Nephron (organoid): Measurements from ENCODE around the gene AFF2.

Source experiments
- H3K27ac Mint-ChIP-seq, 3 experiments: 2 replicates each; pipeline ENCODE4 v1.8.0; 2020; ENCODE audit warnings: mixed read lengths in 3 of 3, mild to moderate bottlenecking in 2 of 3, moderate library complexity in 1 of 3
- H3K27me3 Mint-ChIP-seq: 2 replicates; pipeline ENCODE4 v1.8.0; 2021; ENCODE audit warnings: low read depth, mild to moderate bottlenecking, moderate library complexity, mixed read lengths
- H3K36me3 Mint-ChIP-seq: 2 replicates; pipeline ENCODE4 v1.8.0; 2020; ENCODE audit warnings: low read depth, mixed read lengths
- H3K4me1 Mint-ChIP-seq: 2 replicates; pipeline ENCODE4 v1.8.0; 2020; ENCODE audit warnings: mixed read lengths
- H3K4me3 Mint-ChIP-seq, 3 experiments: 2 replicates each; pipeline ENCODE4 v1.8.0; 2020; ENCODE audit warnings: mild to moderate bottlenecking in 3 of 3, mixed read lengths in 3 of 3, moderate library complexity in 2 of 3
- H3K9me3 Mint-ChIP-seq: 2 replicates; pipeline ENCODE4 v1.8.0; 2020; ENCODE audit warnings: mixed read lengths
- TF ChIP-seq, protein P1 (sequence below), 3 experiments: fragments of 200-600 bp; sonication (generic); IDR thresholded peaks; one replicate each; pipeline ENCODE4 v1.5.0; 2021; ENCODE audit warnings: antibody characterized with exemption in 3 of 3; ENCODE audit not compliant: unreplicated experiment in 3 of 3

AFF2 gene

DNA sequence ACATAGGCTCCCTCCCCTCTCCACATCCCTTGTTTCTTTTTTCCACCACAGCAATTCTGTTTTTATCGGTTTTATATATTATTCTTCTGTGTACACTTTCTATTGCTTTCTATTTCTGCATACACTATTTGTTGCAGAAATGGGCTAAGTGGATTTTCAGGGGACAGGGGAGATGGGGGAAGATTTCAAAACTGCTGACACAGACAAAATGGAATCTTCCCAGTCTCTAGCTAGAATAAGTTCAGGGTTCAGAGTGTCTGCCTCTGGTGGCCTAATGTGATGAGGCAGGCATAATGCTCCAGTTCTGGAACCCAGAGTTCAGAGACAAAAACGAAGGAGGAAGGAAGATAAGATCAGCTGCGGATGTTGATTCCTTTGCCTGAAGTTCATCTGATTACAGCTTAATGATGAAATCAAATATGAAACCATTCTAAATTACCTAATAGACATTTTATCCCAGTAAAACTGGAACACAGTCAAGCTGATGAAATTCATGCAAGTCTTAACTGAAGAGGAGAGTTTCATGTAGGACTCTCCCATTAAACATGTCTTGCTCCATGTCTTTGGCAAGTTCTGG, 447.1 kb downstream of the AFF2 start:
- TF ChIP-seq, protein P1, sequence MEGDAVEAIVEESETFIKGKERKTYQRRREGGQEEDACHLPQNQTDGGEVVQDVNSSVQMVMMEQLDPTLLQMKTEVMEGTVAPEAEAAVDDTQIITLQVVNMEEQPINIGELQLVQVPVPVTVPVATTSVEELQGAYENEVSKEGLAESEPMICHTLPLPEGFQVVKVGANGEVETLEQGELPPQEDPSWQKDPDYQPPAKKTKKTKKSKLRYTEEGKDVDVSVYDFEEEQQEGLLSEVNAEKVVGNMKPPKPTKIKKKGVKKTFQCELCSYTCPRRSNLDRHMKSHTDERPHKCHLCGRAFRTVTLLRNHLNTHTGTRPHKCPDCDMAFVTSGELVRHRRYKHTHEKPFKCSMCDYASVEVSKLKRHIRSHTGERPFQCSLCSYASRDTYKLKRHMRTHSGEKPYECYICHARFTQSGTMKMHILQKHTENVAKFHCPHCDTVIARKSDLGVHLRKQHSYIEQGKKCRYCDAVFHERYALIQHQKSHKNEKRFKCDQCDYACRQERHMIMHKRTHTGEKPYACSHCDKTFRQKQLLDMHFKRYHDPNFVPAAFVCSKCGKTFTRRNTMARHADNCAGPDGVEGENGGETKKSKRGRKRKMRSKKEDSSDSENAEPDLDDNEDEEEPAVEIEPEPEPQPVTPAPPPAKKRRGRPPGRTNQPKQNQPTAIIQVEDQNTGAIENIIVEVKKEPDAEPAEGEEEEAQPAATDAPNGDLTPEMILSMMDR (IDR thresholded peaks at IDR 0.05; ENCODE audit: unreplicated experiment in 3 of 3): no peak
- Mint-ChIP-seq H3K27me3 (no peaks in the 10 kb centered on the region), H3K4me3 (no peak overlapping the region), H3K4me1 (peaks cover 4% of the 10 kb centered on the region), H3K9me3 (peaks cover 2% of the 10 kb centered on the region), H3K27ac (peak overlapping the region in 1 of 3 experiments; percentile 36), H3K36me3 (no peaks in the 10 kb centered on the region)

DNA sequence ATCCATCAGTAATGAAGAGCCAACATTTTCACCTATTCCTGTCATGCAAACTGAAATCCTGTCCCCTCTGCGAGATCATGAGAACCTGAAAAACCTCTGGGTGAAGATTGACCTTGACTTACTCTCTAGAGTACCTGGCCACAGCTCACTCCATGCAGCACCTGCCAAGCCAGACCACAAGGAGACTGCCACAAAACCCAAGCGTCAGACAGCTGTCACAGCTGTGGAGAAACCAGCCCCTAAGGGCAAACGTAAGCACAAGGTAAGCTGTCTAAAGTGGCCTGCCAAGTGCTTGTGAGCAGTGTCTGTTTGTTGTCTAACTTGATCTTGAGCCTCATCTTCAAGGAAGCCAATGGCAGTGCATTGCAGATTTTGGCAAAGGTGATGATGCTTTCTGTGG, 455.9 kb downstream of the AFF2 start:
- Mint-ChIP-seq H3K4me1 (no peaks in the 10 kb centered on the region), H3K4me3 (no peak overlapping the region)

DNA sequence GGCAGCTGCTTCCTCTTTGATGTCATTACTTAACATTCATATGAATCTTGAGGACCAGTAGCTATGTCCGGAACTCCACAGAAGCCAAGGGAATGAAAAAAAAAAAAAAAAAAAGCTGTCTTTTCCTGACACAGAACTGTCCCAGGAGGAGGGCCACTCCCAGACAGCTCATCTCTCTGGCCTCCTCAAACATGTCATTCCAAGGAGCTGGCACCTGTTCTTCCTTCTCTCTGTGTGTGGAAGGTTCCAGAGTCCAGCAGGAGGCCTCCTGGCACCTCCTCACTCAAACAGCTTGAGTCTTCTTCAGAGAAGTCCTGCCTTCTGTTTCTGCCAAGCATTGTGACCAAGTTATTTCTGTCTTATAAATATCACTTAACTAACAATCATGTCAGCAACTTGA, 458.5 kb downstream of the AFF2 start:
- no peaks in the 10 kb centered on the region for H3K4me1 Mint-ChIP-seq
- no peak overlapping the region for H3K4me3 Mint-ChIP-seq
- no peak overlapping the region for H3K27ac Mint-ChIP-seq
- H3K36me3 Mint-ChIP-seq: peaks cover 30% of the 10 kb centered on the region
- TF ChIP-seq, protein P1 (IDR thresholded peaks at IDR 0.05; ENCODE audit: unreplicated experiment in 3 of 3): no peak
- H3K9me3 Mint-ChIP-seq: no peaks in the 10 kb centered on the region
- H3K27me3 Mint-ChIP-seq: no peaks in the 10 kb centered on the region

More for the DNA sequence above, 455.9 kb downstream of the AFF2 start:
- Mint-ChIP-seq H3K27ac (no peak overlapping the region), H3K27me3 (no peaks in the 10 kb centered on the region), H3K36me3 (peaks cover 26% of the 10 kb centered on the region), H3K9me3 (no peaks in the 10 kb centered on the region)
- TF ChIP-seq, protein P1 (IDR thresholded peaks at IDR 0.05; ENCODE audit: unreplicated experiment in 3 of 3): no peak

DNA sequence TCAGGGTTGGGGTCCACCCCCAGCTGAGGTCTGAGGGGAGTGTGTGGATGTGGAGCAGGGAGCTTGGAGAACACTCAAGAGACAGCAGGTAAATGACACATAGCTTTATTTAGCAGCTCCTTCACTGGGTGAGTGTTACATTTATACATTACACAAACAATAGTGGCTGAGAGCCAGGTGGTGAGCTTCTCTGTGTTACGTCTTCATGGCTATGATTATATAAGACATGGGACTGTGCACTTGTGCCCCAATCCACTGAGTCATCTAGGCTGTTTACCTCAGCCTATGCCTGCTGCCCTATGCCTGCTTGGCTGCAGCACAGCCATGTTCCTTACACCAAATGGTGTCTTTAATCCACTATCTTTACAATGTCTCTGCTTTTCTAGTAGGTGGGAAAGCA, 459.6 kb downstream of the AFF2 start:
- H3K9me3 Mint-ChIP-seq: no peaks in the 10 kb centered on the region
- H3K27me3 Mint-ChIP-seq: no peaks in the 10 kb centered on the region
- no peaks in the 10 kb centered on the region for H3K4me1 Mint-ChIP-seq
- peaks cover 26% of the 10 kb centered on the region for H3K36me3 Mint-ChIP-seq
- H3K27ac Mint-ChIP-seq: no peak overlapping the region
- no peak overlapping the region for H3K4me3 Mint-ChIP-seq
- TF ChIP-seq, protein P1 (IDR thresholded peaks at IDR 0.05; ENCODE audit: unreplicated experiment in 3 of 3): no peak

DNA sequence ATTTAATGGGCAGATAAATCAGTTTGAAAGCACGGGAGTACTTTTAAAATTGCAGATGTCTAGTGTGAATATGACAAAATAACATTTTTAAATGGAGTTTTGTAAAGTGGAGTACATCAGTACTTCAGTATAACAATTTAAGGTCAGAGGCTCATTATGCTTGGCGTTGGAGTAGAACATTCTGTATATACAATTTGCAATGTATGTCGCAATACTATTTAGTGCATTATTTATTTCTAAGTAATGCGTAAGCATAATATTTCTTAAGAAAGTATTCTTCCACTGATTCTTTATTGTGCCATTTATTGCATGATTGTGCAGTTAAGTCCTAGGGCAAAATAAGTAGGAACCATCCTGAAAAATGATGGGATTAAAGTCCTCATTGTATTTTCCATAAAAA, 461.6 kb downstream of the AFF2 start:
- H3K27ac Mint-ChIP-seq: no peak overlapping the region
- H3K4me3 Mint-ChIP-seq: no peak overlapping the region
- no peaks in the 10 kb centered on the region for H3K27me3 Mint-ChIP-seq
- no peaks in the 10 kb centered on the region for H3K9me3 Mint-ChIP-seq
- TF ChIP-seq, protein P1 (IDR thresholded peaks at IDR 0.05; ENCODE audit: unreplicated experiment in 3 of 3): no peak
- peaks cover 12% of the 10 kb centered on the region for H3K36me3 Mint-ChIP-seq
- H3K4me1 Mint-ChIP-seq: no peaks in the 10 kb centered on the region
